OCI-LY3 (cell line): ENCODE results near the gene MGMT.

Experiments used
- EZH2phosphoT487 ChIP-seq: fragments of 200-600 bp; shearing (Covaris generic); IDR thresholded peaks from 2 replicates; pipeline ENCODE4 v1.6.1; 2018; ENCODE audit warnings: antibody characterized with exemption, mixed run types, low read depth
- TF ChIP-seq, protein P1 (sequence below): fragments of 200-600, 300-600 bp; sonication (generic); IDR thresholded peaks from 2 replicates; pipeline ENCODE4 v1.5.1; 2014; ENCODE audit warnings: antibody characterized with exemption, low read length, low read depth

DNA sequence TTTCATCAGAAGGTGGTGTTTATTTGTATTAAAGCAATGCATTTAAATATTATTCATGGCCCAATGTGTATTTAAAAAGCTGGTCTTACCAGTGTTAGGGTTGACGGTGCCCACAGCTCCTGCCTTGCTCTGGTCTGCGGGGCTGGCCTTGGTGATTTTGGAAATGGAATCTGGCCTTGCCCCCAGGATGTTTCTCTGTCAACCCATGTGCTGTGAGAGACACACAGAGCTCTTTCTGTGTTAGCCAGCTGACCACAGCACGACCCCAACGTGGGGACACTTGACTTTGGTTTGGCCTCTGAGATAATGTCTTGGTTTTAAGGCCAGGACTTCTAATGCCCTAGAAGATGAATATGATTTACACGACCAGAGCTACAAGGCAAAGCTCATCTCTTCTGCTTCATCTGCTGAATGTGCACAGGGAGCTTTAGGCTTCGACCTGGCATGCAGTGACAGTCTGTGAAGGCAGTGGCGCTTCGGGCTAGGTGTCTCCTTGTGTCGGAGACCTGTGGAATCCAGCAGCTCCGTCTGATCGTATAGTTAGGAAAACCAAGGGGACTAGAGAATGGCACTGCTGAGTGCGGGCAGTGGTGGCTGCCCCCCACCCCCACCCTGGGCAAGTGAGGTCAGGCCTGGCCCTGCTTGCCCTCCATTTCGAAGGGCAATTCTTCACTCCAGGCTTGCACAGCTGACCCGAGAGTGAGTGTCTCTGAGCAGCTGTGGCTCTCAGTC lies 250.9 kb downstream of the MGMT start:
- TF ChIP-seq, protein P1, sequence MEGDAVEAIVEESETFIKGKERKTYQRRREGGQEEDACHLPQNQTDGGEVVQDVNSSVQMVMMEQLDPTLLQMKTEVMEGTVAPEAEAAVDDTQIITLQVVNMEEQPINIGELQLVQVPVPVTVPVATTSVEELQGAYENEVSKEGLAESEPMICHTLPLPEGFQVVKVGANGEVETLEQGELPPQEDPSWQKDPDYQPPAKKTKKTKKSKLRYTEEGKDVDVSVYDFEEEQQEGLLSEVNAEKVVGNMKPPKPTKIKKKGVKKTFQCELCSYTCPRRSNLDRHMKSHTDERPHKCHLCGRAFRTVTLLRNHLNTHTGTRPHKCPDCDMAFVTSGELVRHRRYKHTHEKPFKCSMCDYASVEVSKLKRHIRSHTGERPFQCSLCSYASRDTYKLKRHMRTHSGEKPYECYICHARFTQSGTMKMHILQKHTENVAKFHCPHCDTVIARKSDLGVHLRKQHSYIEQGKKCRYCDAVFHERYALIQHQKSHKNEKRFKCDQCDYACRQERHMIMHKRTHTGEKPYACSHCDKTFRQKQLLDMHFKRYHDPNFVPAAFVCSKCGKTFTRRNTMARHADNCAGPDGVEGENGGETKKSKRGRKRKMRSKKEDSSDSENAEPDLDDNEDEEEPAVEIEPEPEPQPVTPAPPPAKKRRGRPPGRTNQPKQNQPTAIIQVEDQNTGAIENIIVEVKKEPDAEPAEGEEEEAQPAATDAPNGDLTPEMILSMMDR, result no peak
- TF ChIP-seq EZH2phosphoT487, result no peak
